ENCODE results near the gene DDB1. TPM values are rescaled to one million over a fixed set of nuclear protein-coding genes. Genes with fewer than 3 reads are reported as not detected.

The DDB1 gene
- total RNA-seq, 5 donors from 2014 or later (not counting 1 experiment from before 2014, with no cell fraction given): 165 to 186 (median 176) TPM

DNA sequence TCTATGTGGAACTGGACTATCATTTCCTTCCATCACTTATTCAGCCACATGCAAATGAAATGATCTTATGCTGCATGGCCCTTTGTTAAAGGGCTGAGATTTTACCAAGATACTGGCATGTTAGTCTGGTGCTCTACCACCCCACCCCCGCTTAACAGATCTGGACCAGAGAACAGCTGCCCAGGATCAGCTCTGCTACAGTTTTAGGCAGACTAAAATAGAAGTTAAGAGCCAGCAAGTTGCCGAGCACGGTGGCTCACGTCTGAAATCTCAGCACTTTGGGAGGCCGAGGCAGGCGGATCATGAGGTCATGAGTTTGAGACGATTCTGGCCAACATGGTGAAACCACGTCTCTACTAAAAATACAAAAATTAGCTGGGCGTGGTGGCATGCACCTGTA, 4.6 kb downstream of the DDB1 start:
- no peaks in the 10 kb centered on the region for H3K9me3 Mint-ChIP-seq
- H3K4me3 Mint-ChIP-seq: no peak overlapping the region
- H3K9me3 ChIP-seq: no peaks in the 10 kb centered on the region
- no peaks in the 10 kb centered on the region for H3K27me3 Mint-ChIP-seq
- no peak overlapping the region for H3K4me3 ChIP-seq (ENCODE audit: control insufficient read depth in 1 of 2, extremely low read depth in 1 of 2, low read length in 1 of 2)
- ATAC-seq (replicated peaks in 1 of 4) (no peak), DNase-seq (no peak)
- no peak overlapping the region for H3K27ac Mint-ChIP-seq
- 97% methylated on average over 9 of the region's 9 CpGs for whole genome bisulfite sequencing (ENCODE audit: insufficient coverage)
- peaks cover 14 to 23% of the 10 kb centered on the region in 2 experiments for H3K4me1 ChIP-seq (ENCODE audit: control insufficient read depth in 1 of 2, extremely low read depth in 1 of 2, insufficient read depth in 2 of 2, low read length in 2 of 2)
- ChIA-PET POLR2A (interaction anchor here in 1 of 2 donors (0.5 to 1.1 kb wide), 3 partner anchors 8 to 275 kb away, joined by 3 to 4 read pairs (median 3); no protein-coding TSS in a partner anchor), CTCF (no interaction called here)
- peaks cover 42 to 51% (median 49%) of the 10 kb centered on the region in 3 donors for H3K4me1 Mint-ChIP-seq
- peaks cover 12 to 66% of the 10 kb centered on the region in 2 donors for H3K36me3 ChIP-seq (ENCODE audit: control insufficient read depth in 2 of 2, extremely low read depth in 1 of 2, insufficient read depth in 1 of 2, low read length in 1 of 2)
- no peak overlapping the region for H3K27ac ChIP-seq (ENCODE audit: low read length)
- peaks cover 58% of the 10 kb centered on the region for H3K36me3 Mint-ChIP-seq
- H3K27me3 ChIP-seq (replicated peaks in 1 of 2; ENCODE audit: control insufficient read depth in 2 of 2, extremely low read depth in 1 of 2, insufficient read depth in 2 of 2, low read length in 1 of 2): no peaks in the 10 kb centered on the region

DNA sequence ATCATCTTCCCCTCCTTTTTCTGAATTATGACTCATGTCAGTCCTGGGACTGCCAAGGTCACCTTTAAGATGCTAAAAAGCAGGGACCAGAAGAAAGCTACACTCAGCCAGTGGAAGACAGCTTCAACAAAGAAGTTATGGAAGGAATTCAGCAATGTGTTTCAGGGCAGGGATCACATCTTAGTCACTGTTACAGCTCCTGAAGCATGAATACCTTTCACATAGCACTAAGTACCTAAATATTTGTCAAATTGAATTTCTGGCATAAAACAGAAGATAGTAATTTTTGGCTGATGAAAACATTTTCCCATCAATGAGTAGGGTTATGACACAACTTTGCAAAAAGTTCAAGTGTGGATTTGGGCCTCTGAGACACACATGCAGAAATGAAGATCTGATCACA, 5.2 kb downstream of the DDB1 start:
- Histone ChIP-seq H3K9me3 (no peaks in the 10 kb centered on the region), H3K27me3 (replicated peaks in 1 of 2; ENCODE audit: control insufficient read depth in 2 of 2, extremely low read depth in 1 of 2, insufficient read depth in 2 of 2, low read length in 1 of 2) (no peaks in the 10 kb centered on the region), H3K27ac (ENCODE audit: low read length) (no peak overlapping the region), H3K36me3 (ENCODE audit: control insufficient read depth in 2 of 2, extremely low read depth in 1 of 2, insufficient read depth in 1 of 2, low read length in 1 of 2) (peaks cover 12 to 73% of the 10 kb centered on the region in 2 donors), H3K4me3 (ENCODE audit: control insufficient read depth in 1 of 2, extremely low read depth in 1 of 2, low read length in 1 of 2) (no peak overlapping the region), H3K4me1 (ENCODE audit: control insufficient read depth in 1 of 2, extremely low read depth in 1 of 2, insufficient read depth in 2 of 2, low read length in 2 of 2) (peaks cover 13 to 19% of the 10 kb centered on the region in 2 experiments)
- no peak overlapping the region for H3K4me3 Mint-ChIP-seq
- ChIA-PET CTCF (interaction anchor here in 1 of 2 donors (1.3 kb wide), 1 partner anchor 8 kb away, joined by 4 read pairs; no protein-coding TSS in a partner anchor), POLR2A (interaction anchor here in 1 of 2 donors (0.5 to 1.1 kb wide), 2 partner anchors 9 to 274 kb away, joined by 3 to 4 read pairs; no protein-coding TSS in a partner anchor)
- ATAC-seq (replicated peaks in 1 of 4): no peak
- no peak overlapping the region for H3K27ac Mint-ChIP-seq
- H3K27me3 Mint-ChIP-seq: no peaks in the 10 kb centered on the region
- H3K36me3 Mint-ChIP-seq: peaks cover 63% of the 10 kb centered on the region
- no peak for DNase-seq
- H3K4me1 Mint-ChIP-seq: peaks cover 38 to 47% (median 45%) of the 10 kb centered on the region in 3 donors
- H3K9me3 Mint-ChIP-seq: no peaks in the 10 kb centered on the region

DNA sequence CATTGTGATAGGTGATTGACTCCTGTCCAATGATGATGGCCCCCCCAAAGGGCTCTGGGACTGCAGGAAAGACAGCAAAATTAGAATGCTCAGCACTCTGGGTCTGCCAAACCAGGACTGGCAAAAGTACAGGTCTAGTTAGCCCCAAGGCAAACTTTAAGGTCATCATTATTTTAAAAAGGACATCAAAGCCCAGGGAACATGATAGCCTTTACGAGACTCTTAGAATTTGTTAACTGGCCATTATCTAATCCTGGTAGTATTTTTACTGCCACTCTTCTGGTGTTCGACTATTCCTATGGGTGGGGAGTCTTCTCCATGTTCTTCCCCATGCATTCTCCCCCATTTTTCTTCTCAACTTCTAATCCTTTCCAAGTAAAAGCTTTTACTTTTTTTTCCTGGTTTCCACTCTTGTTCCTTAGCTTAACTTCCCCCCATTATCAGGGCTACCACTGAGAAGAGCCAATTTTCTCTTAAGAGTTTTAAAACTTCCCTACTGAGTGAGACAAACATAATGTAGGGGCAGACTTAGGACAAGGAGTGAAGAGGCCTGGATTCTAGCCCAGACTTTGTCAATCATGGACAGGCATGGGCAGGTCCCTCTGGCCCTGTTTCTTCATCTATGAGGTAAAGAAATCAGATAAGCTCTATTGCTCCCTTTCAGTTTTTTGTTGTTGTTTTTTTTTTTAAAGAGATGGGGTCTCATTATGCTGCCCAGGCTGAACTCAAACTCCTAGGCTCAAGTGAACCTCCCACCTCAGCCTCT, 7.1 kb downstream of the DDB1 start:
- Histone ChIP-seq H3K9me3 (no peaks in the 10 kb centered on the region), H3K27ac (ENCODE audit: low read length) (no peak overlapping the region), H3K4me3 (ENCODE audit: control insufficient read depth in 1 of 2, extremely low read depth in 1 of 2, low read length in 1 of 2) (no peak overlapping the region), H3K36me3 (ENCODE audit: control insufficient read depth in 2 of 2, extremely low read depth in 1 of 2, insufficient read depth in 1 of 2, low read length in 1 of 2) (peaks cover 12 to 90% of the 10 kb centered on the region in 2 donors), H3K27me3 (replicated peaks in 1 of 2; ENCODE audit: control insufficient read depth in 2 of 2, extremely low read depth in 1 of 2, insufficient read depth in 2 of 2, low read length in 1 of 2) (no peaks in the 10 kb centered on the region), H3K4me1 (ENCODE audit: control insufficient read depth in 1 of 2, extremely low read depth in 1 of 2, insufficient read depth in 2 of 2, low read length in 2 of 2) (peaks cover 0 to under 1% of the 10 kb centered on the region in 2 experiments)
- Mint-ChIP-seq H3K27me3 (no peaks in the 10 kb centered on the region), H3K4me3 (no peak overlapping the region), H3K9me3 (no peaks in the 10 kb centered on the region), H3K27ac (no peak overlapping the region), H3K36me3 (peaks cover 76% of the 10 kb centered on the region), H3K4me1 (peaks cover 20 to 30% (median 27%) of the 10 kb centered on the region in 3 donors)
- no CpG with 5 or more reads among the region's 2 CpGs for WGBS (ENCODE audit: insufficient coverage)
- ATAC-seq (replicated peaks in 1 of 4) (no peak), DNase-seq (no peak)
- POLR2A ChIA-PET: interaction anchor here in 1 of 2 donors (0.6 kb wide), 1 partner anchor 10 kb away, joined by 4 read pairs; no protein-coding TSS in a partner anchor
- CTCF ChIA-PET: interaction anchor here in 1 of 2 donors (0.6 kb wide), 1 partner anchor 40 kb away, joined by 3 read pairs; no protein-coding TSS in a partner anchor

DNA sequence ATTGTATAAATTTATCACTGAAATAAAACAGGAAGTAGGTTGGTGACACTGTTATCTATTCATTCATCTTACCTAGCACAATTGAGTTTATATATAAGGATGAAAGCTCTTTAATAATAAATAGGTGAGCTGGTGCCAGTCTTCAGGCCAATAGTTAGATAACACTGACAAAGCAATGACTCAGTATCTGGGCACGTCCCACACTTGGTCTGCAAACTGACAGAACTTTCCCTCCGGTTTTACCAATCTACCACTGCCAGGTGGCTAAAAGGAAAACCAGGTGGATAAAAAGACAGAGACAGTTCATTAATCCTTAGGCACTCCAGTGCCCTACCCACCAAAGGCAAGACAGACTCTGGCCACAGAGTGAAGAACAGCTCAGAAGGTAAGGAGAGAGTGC, 17.6 kb downstream of the DDB1 start:
- H3K36me3 ChIP-seq (ENCODE audit: control insufficient read depth in 2 of 2, extremely low read depth in 1 of 2, insufficient read depth in 1 of 2, low read length in 1 of 2): peaks cover 28 to 82% of the 10 kb centered on the region in 2 donors
- DNase-seq (no peak), ATAC-seq (replicated peaks in 1 of 4) (no peak)
- POLR2A ChIA-PET: interaction anchor here in 1 of 2 donors (0.8 kb wide), 1 partner anchor 8 kb away, joined by 3 read pairs; no protein-coding TSS in a partner anchor
- no peak overlapping the region for H3K4me3 ChIP-seq (ENCODE audit: control insufficient read depth in 1 of 2, extremely low read depth in 1 of 2, low read length in 1 of 2)
- H3K9me3 ChIP-seq: no peaks in the 10 kb centered on the region
- WGBS (ENCODE audit: insufficient coverage): 94% methylated on average over 2 of the region's 2 CpGs
- no peak overlapping the region for H3K27ac ChIP-seq (ENCODE audit: low read length)
- H3K4me1 Mint-ChIP-seq: no peaks in the 10 kb centered on the region
- no peaks in the 10 kb centered on the region for H3K27me3 ChIP-seq (replicated peaks in 1 of 2; ENCODE audit: control insufficient read depth in 2 of 2, extremely low read depth in 1 of 2, insufficient read depth in 2 of 2, low read length in 1 of 2)
- no peak overlapping the region for H3K27ac Mint-ChIP-seq
- no peak overlapping the region for H3K4me3 Mint-ChIP-seq
- H3K36me3 Mint-ChIP-seq: peaks cover 43% of the 10 kb centered on the region
- no peaks in the 10 kb centered on the region for H3K9me3 Mint-ChIP-seq
- CTCF ChIA-PET: interaction anchor here in 1 of 2 donors (0.5 kb wide), 1 partner anchor 60 kb away, joined by 3 read pairs; no protein-coding TSS in a partner anchor
- no peaks in the 10 kb centered on the region for H3K27me3 Mint-ChIP-seq
- no peaks in the 10 kb centered on the region for H3K4me1 ChIP-seq (ENCODE audit: control insufficient read depth in 1 of 2, extremely low read depth in 1 of 2, insufficient read depth in 2 of 2, low read length in 2 of 2)

DNA sequence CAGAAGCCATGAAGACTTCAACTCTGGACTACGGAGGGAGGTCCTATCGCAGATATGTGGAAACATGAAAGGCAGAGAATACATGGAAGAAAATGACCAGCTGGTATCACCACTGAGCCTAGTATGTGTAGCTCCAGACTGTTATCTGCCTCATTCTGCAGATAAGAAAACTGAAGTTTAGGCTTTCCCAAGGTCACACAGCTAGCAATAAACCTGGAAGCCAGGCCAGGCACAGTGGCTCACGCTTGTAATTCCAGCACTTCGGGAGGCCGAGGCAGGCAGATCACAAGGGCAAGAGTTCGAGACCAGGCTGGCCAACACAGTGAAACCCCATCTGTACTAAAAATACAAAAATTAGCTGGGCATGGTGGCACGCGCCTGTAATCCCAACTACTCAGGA, 22.2 kb downstream of the DDB1 start:
- Histone ChIP-seq H3K9me3 (no peaks in the 10 kb centered on the region), H3K27me3 (replicated peaks in 1 of 2; ENCODE audit: control insufficient read depth in 2 of 2, extremely low read depth in 1 of 2, insufficient read depth in 2 of 2, low read length in 1 of 2) (no peaks in the 10 kb centered on the region), H3K36me3 (ENCODE audit: control insufficient read depth in 2 of 2, extremely low read depth in 1 of 2, insufficient read depth in 1 of 2, low read length in 1 of 2) (peaks cover 29 to 96% of the 10 kb centered on the region in 2 donors), H3K4me1 (ENCODE audit: control insufficient read depth in 1 of 2, extremely low read depth in 1 of 2, insufficient read depth in 2 of 2, low read length in 2 of 2) (no peaks in the 10 kb centered on the region), H3K27ac (ENCODE audit: low read length) (no peak overlapping the region), H3K4me3 (ENCODE audit: control insufficient read depth in 1 of 2, extremely low read depth in 1 of 2, low read length in 1 of 2) (no peak overlapping the region)
- no peaks in the 10 kb centered on the region for H3K9me3 Mint-ChIP-seq
- ChIA-PET CTCF (no interaction called here), POLR2A (interaction anchor here in 1 of 2 donors (0.5 kb wide), 1 partner anchor 11 kb away, joined by 3 read pairs; no protein-coding TSS in a partner anchor)
- 100% methylated on average over 5 of the region's 8 CpGs for WGBS (ENCODE audit: insufficient coverage)
- peaks cover 35% of the 10 kb centered on the region for H3K36me3 Mint-ChIP-seq
- H3K27me3 Mint-ChIP-seq: no peaks in the 10 kb centered on the region
- no peak for DNase-seq
- no peak overlapping the region for H3K4me3 Mint-ChIP-seq
- no peak overlapping the region for H3K27ac Mint-ChIP-seq
- no peak for ATAC-seq (replicated peaks in 1 of 4)
- no peaks in the 10 kb centered on the region for H3K4me1 Mint-ChIP-seq

DNA sequence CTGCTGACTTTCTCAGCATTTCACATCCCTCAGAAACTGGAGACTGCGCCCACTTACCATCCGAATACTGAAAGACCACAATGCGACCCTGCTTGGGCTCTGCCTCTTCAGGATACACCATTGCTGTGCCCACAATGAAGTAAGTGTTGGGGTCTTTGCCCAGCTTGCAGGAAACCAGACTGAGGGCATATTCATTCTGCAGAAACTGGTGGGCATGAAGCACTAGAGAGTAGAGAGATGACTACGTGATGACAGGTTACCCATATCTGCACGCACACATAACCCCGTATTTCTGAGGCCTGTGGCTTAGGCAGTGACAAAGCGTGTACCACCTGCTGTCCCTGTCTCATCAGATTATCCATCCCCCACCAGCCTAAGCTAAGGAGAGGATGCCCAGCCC, 23.2 kb downstream of the DDB1 start:
- no peak for ATAC-seq (replicated peaks in 1 of 4)
- no peaks in the 10 kb centered on the region for H3K4me1 ChIP-seq (ENCODE audit: control insufficient read depth in 1 of 2, extremely low read depth in 1 of 2, insufficient read depth in 2 of 2, low read length in 2 of 2)
- Mint-ChIP-seq H3K4me1 (no peaks in the 10 kb centered on the region), H3K9me3 (no peaks in the 10 kb centered on the region), H3K27ac (no peak overlapping the region), H3K27me3 (no peaks in the 10 kb centered on the region), H3K36me3 (peaks cover 37% of the 10 kb centered on the region), H3K4me3 (no peak overlapping the region)
- no peaks in the 10 kb centered on the region for H3K27me3 ChIP-seq (replicated peaks in 1 of 2; ENCODE audit: control insufficient read depth in 2 of 2, extremely low read depth in 1 of 2, insufficient read depth in 2 of 2, low read length in 1 of 2)
- ChIA-PET CTCF (interaction anchor here in 1 of 2 donors (0.6 kb wide), 1 partner anchor 113 kb away, joined by 3 read pairs; no protein-coding TSS in a partner anchor), POLR2A (no interaction called here)
- H3K9me3 ChIP-seq: no peaks in the 10 kb centered on the region
- H3K36me3 ChIP-seq (ENCODE audit: control insufficient read depth in 2 of 2, extremely low read depth in 1 of 2, insufficient read depth in 1 of 2, low read length in 1 of 2): peaks cover 31 to 94% of the 10 kb centered on the region in 2 donors
- no peak overlapping the region for H3K4me3 ChIP-seq (ENCODE audit: control insufficient read depth in 1 of 2, extremely low read depth in 1 of 2, low read length in 1 of 2)
- no peak for DNase-seq
- 100% methylated on average over 1 of the region's 7 CpGs for WGBS (ENCODE audit: insufficient coverage)
- no peak overlapping the region for H3K27ac ChIP-seq (ENCODE audit: low read length)
